Panc1 (cell line): ENCODE measurements around the gene SLIT3. TPM values are rescaled to one million over a fixed set of nuclear protein-coding genes. Genes with fewer than 3 reads are reported as not detected.

Experiments
- ATAC-seq: fragments of 200-7000 bp; cut with Tn5 transposase; 2 replicates; pipeline ENCODE4 v1.9.1; 2020; ENCODE audit warnings: mild to moderate bottlenecking, moderate library complexity
- BruUV-seq: library from RNA; stranded (reverse); fragments of 400-500 nt; replicated peaks from 2 replicates; lab custom pipeline; 2021; lab: Mats Ljungman, UMichigan
- CTCF ChIA-PET: fragments of 300-600 bp; sonication (Branson Sonifier 250); formaldehyde crosslinking; loops from one replicate; lab custom pipeline; 2022; ENCODE audit warnings: antibody characterized with exemption; lab: Charles Lee
- POLR2A ChIA-PET: fragments of 300-600 bp; sonication (Branson Sonifier 250); formaldehyde crosslinking; loops from one replicate; lab custom pipeline; 2022; ENCODE audit warnings: antibody characterized with exemption; lab: Charles Lee
- DNase-seq: peaks from one replicate; pipeline ENCODE4 v3.0.0-alpha.2; 2010; ENCODE audit warnings: low read depth, low spot score
- H3K27ac ChIP-seq: 2 replicates; pipeline ENCODE4 v1.5.1; 2011; ENCODE audit warnings: mild to moderate bottlenecking, low read length, inconsistent platforms
- H3K27me3 ChIP-seq: fragments of 200-500 bp; sonication (Bioruptor generic); 2 replicates; pipeline ENCODE4 v1.6.0; 2014; ENCODE audit warnings: low read length, inconsistent platforms; ENCODE audit not compliant: control insufficient read depth, insufficient read depth
- H3K36me3 ChIP-seq: fragments of 200-500 bp; sonication (Bioruptor generic); 2 replicates; pipeline ENCODE4 v1.5.1; 2014; ENCODE audit warnings: inconsistent platforms, mild to moderate bottlenecking, low read length, moderate library complexity; ENCODE audit not compliant: control insufficient read depth, insufficient read depth
- H3K4me1 ChIP-seq: 2 replicates; pipeline ENCODE4 v1.5.1; 2011; ENCODE audit warnings: inconsistent platforms, mild to moderate bottlenecking, low read length, moderate library complexity; ENCODE audit not compliant: control insufficient read depth, insufficient read depth
- H3K4me3 ChIP-seq, 2 experiments: 2 replicates each; pipeline ENCODE4 v1.5.1; 2011 to 2012; ENCODE audit warnings: low read depth in 2 of 2, low read length in 2 of 2, mild to moderate bottlenecking in 2 of 2, inconsistent platforms in 1 of 2, moderate library complexity in 1 of 2
- H3K9me3 ChIP-seq: fragments of 200-500 bp; sonication (Bioruptor generic); 2 replicates; pipeline ENCODE4 v1.5.1; 2014; ENCODE audit warnings: low read depth, mild to moderate bottlenecking, inconsistent platforms, low read length, moderate library complexity; ENCODE audit not compliant: control insufficient read depth, insufficient read depth
- CTCF ChIP-seq: fragments of 450-650 bp; IDR thresholded peaks from 2 replicates; pipeline ENCODE4 v1.5.1; 2017; ENCODE audit warnings: mild to moderate bottlenecking
- POLR2AphosphoS5 ChIP-seq: IDR thresholded peaks from 2 replicates; pipeline ENCODE4 v1.6.1; 2012; ENCODE audit warnings: mild to moderate bottlenecking, low read depth, low read length, moderate library complexity
- SIN3A ChIP-seq: IDR thresholded peaks from 2 replicates; pipeline ENCODE4 v1.6.1; 2012; ENCODE audit warnings: low read depth, mild to moderate bottlenecking, low read length, moderate library complexity, borderline replicate concordance; ENCODE audit not compliant: insufficient read depth
- TCF7L2 ChIP-seq: IDR thresholded peaks from 2 replicates; pipeline ENCODE4 v1.6.1; 2011; ENCODE audit warnings: mild to moderate bottlenecking, low read depth, low read length, inconsistent platforms
- in situ Hi-C: cut with HindIII; loops from 2 replicates; pipeline ENCODE4 v1.10.0; 2016; ENCODE audit warnings: low sequenced_read_pairs, low pct_unique_long_range_greater_than_20kb
- intact Hi-C: fragments of 100-400 bp; cut with micrococcal nuclease; formaldehyde crosslinking; loops from one replicate; pipeline ENCODE4 v1.10.0; 2022; ENCODE audit not compliant: unreplicated experiment
- total RNA-seq: library from RNA; stranded (reverse); gene quantifications from one replicate; pipeline ENCODE4 v1.2.1, GENCODE V29; 2021; ENCODE audit not compliant: unreplicated experiment
- TF ChIP-seq, protein P1 (sequence below), 2 experiments: IDR thresholded peaks; 2 replicates each; pipeline ENCODE4 v1.6.1; 2011 to 2012; ENCODE audit warnings: low read depth in 2 of 2, control low read depth in 1 of 2, low read length in 1 of 2, mild to moderate bottlenecking in 1 of 2, moderate library complexity in 1 of 2; ENCODE audit not compliant: insufficient read depth in 1 of 2

The SLIT3 gene
- total RNA-seq, 1 experiment from 2014 or later: 26.4 TPM

DNA sequence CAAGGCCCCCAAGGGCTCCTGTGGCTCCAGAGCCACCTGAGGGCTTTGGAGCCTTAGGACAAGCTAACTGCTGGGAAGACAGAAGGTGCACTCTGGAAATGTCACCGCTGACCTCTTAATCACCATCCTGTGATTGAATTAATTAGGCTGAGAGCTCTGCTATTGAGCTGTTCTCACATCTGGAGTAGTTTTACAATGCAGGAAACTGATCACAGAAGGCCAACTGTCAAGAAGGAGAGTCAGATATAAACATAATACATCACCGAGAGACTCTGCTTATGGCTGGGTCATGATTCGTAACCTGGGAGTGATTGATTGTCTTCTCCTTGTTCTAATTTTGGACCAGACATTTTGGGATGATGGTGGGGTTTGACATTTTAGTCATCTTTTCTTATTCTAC, 226.1 kb downstream of the SLIT3 start:
- ChIA-PET CTCF (no interaction called here), POLR2A (no interaction called here)
- DNase-seq: no peak
- no peaks in the 10 kb centered on the region for H3K27me3 ChIP-seq
- no peak overlapping the region for H3K27ac ChIP-seq
- TF ChIP-seq SIN3A: no peak
- TF ChIP-seq POLR2AphosphoS5: no peak
- TF ChIP-seq, protein P1, sequence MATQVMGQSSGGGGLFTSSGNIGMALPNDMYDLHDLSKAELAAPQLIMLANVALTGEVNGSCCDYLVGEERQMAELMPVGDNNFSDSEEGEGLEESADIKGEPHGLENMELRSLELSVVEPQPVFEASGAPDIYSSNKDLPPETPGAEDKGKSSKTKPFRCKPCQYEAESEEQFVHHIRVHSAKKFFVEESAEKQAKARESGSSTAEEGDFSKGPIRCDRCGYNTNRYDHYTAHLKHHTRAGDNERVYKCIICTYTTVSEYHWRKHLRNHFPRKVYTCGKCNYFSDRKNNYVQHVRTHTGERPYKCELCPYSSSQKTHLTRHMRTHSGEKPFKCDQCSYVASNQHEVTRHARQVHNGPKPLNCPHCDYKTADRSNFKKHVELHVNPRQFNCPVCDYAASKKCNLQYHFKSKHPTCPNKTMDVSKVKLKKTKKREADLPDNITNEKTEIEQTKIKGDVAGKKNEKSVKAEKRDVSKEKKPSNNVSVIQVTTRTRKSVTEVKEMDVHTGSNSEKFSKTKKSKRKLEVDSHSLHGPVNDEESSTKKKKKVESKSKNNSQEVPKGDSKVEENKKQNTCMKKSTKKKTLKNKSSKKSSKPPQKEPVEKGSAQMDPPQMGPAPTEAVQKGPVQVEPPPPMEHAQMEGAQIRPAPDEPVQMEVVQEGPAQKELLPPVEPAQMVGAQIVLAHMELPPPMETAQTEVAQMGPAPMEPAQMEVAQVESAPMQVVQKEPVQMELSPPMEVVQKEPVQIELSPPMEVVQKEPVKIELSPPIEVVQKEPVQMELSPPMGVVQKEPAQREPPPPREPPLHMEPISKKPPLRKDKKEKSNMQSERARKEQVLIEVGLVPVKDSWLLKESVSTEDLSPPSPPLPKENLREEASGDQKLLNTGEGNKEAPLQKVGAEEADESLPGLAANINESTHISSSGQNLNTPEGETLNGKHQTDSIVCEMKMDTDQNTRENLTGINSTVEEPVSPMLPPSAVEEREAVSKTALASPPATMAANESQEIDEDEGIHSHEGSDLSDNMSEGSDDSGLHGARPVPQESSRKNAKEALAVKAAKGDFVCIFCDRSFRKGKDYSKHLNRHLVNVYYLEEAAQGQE (IDR thresholded peaks at IDR 0.05; ENCODE audit: insufficient read depth in 1 of 2, low read depth in 2 of 2, low read length in 1 of 2): no peak
- TF ChIP-seq TCF7L2: no peak
- TF ChIP-seq CTCF: no peak
- BruUV-seq: no TSS peak
- ATAC-seq: no peak
- in situ Hi-C loops: no loop called here
- no peaks in the 10 kb centered on the region for H3K9me3 ChIP-seq
- H3K36me3 ChIP-seq: no peaks in the 10 kb centered on the region
- intact Hi-C loops: no loop called here
- H3K4me1 ChIP-seq: no peaks in the 10 kb centered on the region
- no peak overlapping the region for H3K4me3 ChIP-seq

DNA sequence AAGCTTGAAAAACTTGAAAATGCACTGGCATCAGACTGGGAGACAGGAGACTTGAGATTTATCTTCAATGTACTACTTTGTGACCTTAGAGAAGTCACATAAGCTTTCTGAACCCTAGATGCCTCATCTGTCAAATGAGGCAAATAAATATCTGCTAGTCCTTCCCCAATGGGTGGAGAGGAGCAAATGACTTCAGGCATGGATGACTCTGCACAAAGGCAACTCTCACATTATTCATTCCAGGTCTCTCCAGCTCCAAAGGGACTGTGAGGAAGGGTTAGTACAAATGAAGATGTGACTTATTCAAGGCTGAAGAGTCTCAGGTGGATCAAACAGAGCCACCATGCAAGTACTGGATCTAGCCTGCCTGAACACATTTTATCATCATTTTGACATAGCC, 228.7 kb downstream of the SLIT3 start:
- no peaks in the 10 kb centered on the region for H3K9me3 ChIP-seq
- ChIA-PET POLR2A (no interaction called here), CTCF (no interaction called here)
- intact Hi-C loops: no loop called here
- ATAC-seq (no peak), DNase-seq (no peak)
- no peak overlapping the region for H3K27ac ChIP-seq
- no peaks in the 10 kb centered on the region for H3K36me3 ChIP-seq
- no peaks in the 10 kb centered on the region for H3K27me3 ChIP-seq
- in situ Hi-C loops: no loop called here
- no peak for TF ChIP-seq POLR2AphosphoS5
- no peak for TF ChIP-seq TCF7L2
- TF ChIP-seq, protein P1 (IDR thresholded peaks at IDR 0.05; ENCODE audit: insufficient read depth in 1 of 2, low read depth in 2 of 2, low read length in 1 of 2): no peak
- no peak for TF ChIP-seq SIN3A
- no peak for TF ChIP-seq CTCF
- BruUV-seq: no TSS peak
- no peaks in the 10 kb centered on the region; the same call in 1 of the 2 replicates for H3K4me1 ChIP-seq
- no peak overlapping the region for H3K4me3 ChIP-seq
